OCI-LY3 (cell line): ENCODE measurements around the gene CPTP.

Experiments used
- H2AFZ ChIP-seq: fragments of 200-600, 300-600 bp; shearing (Covaris generic); 2 replicates; pipeline ENCODE4 v1.6.0; 2014; ENCODE audit warnings: antibody characterized with exemption, low read depth, low read length
- H3K27ac ChIP-seq: fragments of 200-600, 300-600 bp; sonication (generic); 2 replicates; pipeline ENCODE4 v1.5.1; 2014; ENCODE audit warnings: mild to moderate bottlenecking, low read length, moderate library complexity, mixed read lengths
- H3K27me3 ChIP-seq: fragments of 200-600, 300-600 bp; sonication (generic); 2 replicates; pipeline ENCODE4 v1.6.1; 2014; ENCODE audit warnings: low read depth, low read length, mixed read lengths
- H3K36me3 ChIP-seq: fragments of 200-600, 300-600 bp; sonication (generic); replicated peaks from 2 replicates; pipeline ENCODE3; 2014; ENCODE audit warnings: low read depth, low read length, mixed read lengths
- H3K4me1 ChIP-seq: fragments of 300-600, 200-600 bp; sonication (generic); 2 replicates; pipeline ENCODE4 v1.6.1; 2014; ENCODE audit warnings: low read length, mixed read lengths
- H3K4me2 ChIP-seq: fragments of 200-600, 300-600 bp; sonication (generic); 2 replicates; pipeline ENCODE4 v1.6.1; 2014; ENCODE audit warnings: low read length, mixed read lengths
- H3K4me3 ChIP-seq: fragments of 300-600, 200-600 bp; sonication (generic); 2 replicates; pipeline ENCODE4 v1.5.1; 2014; ENCODE audit warnings: antibody characterized with exemption, mild to moderate bottlenecking, low read length, moderate library complexity
- H3K79me2 ChIP-seq: fragments of 300-600, 200-600 bp; shearing (Covaris generic); 2 replicates; pipeline ENCODE4 v1.6.1; 2014; ENCODE audit warnings: mild to moderate bottlenecking, low read length, mixed read lengths
- H3K9ac ChIP-seq: fragments of 300-600, 200-600 bp; shearing (Covaris generic); 2 replicates; pipeline ENCODE4 v1.6.0; 2014; ENCODE audit warnings: mild to moderate bottlenecking, low read length, moderate library complexity
- H3K9me3 ChIP-seq: fragments of 200-600, 300-600 bp; shearing (Covaris generic); 2 replicates; pipeline ENCODE4 v1.6.1; 2014; ENCODE audit warnings: low read length, mixed read lengths; ENCODE audit not compliant: insufficient read depth
- H4K20me1 ChIP-seq: fragments of 200-600, 300-600 bp; sonication (generic); 2 replicates; pipeline ENCODE4 v1.6.1; 2016; ENCODE audit warnings: low read length, mixed read lengths; ENCODE audit not compliant: insufficient read depth
- EZH2phosphoT487 ChIP-seq: fragments of 200-600 bp; shearing (Covaris generic); IDR thresholded peaks from 2 replicates; pipeline ENCODE4 v1.6.1; 2018; ENCODE audit warnings: antibody characterized with exemption, mixed run types, low read depth
- TF ChIP-seq, protein P1 (sequence below): fragments of 200-600, 300-600 bp; sonication (generic); IDR thresholded peaks from 2 replicates; pipeline ENCODE4 v1.5.1; 2014; ENCODE audit warnings: antibody characterized with exemption, low read length, low read depth

Gene CPTP

DNA sequence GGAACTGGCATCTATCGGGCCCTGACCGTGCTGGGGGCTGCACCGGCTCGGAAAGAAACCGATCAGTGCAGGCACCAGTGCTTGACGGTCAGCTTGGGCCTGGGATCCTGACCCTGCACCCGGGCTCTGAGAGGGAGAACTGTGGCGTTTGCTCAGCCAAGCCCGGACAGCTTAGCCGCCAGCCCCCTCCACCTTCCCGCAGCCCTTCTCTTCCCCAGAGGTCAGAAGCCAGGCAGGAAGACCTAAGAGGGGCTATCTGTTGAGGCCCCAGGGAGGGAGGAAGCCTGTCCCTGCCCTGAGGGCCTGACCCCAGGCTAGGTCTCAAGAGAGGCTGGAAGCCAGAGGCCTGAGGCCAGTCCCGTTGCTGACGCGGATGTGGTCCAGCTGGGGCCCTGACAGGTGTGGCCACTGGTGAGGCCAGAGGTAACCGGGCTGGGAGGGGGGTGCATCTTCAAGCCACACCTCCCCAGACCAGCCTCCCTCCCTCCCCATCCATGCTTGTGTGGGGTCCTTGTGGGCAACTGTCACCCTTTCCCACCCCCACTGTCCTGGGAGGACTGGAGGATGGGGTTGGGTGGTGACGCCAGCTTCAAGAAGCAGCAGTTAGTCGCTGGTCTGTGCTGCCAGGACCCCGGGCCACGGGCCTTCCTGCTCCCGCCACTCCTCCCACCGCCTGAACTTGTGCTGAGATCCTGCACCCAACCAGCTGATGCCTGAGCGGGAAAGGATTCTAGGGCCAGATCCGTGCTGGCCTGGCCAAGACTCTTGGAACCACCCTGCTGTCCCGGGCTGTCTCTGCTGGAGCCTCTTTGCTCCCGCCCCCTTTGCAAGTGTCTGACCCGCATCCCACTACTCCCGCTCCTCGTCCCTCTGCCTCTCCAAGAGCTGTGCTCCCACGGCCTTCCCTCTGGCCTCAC, 27.2 kb downstream of the CPTP start:
- peaks cover 23% of the 10 kb centered on the region for H3K4me1 ChIP-seq
- no peaks in the 10 kb centered on the region for H3K36me3 ChIP-seq
- no peak overlapping the region for H3K27ac ChIP-seq
- H3K27me3 ChIP-seq = no peaks in the 10 kb centered on the region
- H3K79me2 ChIP-seq = peaks cover 21% of the 10 kb centered on the region
- H3K4me2 ChIP-seq = peak overlapping the region; percentile 20
- H4K20me1 ChIP-seq = peaks cover 12% of the 10 kb centered on the region; the same call in 1 of the 2 replicates
- TF ChIP-seq, protein P1, sequence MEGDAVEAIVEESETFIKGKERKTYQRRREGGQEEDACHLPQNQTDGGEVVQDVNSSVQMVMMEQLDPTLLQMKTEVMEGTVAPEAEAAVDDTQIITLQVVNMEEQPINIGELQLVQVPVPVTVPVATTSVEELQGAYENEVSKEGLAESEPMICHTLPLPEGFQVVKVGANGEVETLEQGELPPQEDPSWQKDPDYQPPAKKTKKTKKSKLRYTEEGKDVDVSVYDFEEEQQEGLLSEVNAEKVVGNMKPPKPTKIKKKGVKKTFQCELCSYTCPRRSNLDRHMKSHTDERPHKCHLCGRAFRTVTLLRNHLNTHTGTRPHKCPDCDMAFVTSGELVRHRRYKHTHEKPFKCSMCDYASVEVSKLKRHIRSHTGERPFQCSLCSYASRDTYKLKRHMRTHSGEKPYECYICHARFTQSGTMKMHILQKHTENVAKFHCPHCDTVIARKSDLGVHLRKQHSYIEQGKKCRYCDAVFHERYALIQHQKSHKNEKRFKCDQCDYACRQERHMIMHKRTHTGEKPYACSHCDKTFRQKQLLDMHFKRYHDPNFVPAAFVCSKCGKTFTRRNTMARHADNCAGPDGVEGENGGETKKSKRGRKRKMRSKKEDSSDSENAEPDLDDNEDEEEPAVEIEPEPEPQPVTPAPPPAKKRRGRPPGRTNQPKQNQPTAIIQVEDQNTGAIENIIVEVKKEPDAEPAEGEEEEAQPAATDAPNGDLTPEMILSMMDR = no peak
- no peak for TF ChIP-seq EZH2phosphoT487
- H3K9me3 ChIP-seq = no peaks in the 10 kb centered on the region
- H3K4me3 ChIP-seq = peak overlapping the region; percentile 48; the same call in 1 of the 2 replicates
- no peak overlapping the region for H3K9ac ChIP-seq
- no peak overlapping the region for H2AFZ ChIP-seq

GRCh38 chr1:1352786-1353388, 28.3 kb downstream of the CPTP start:
- no peak overlapping the region for H3K4me3 ChIP-seq

DNA sequence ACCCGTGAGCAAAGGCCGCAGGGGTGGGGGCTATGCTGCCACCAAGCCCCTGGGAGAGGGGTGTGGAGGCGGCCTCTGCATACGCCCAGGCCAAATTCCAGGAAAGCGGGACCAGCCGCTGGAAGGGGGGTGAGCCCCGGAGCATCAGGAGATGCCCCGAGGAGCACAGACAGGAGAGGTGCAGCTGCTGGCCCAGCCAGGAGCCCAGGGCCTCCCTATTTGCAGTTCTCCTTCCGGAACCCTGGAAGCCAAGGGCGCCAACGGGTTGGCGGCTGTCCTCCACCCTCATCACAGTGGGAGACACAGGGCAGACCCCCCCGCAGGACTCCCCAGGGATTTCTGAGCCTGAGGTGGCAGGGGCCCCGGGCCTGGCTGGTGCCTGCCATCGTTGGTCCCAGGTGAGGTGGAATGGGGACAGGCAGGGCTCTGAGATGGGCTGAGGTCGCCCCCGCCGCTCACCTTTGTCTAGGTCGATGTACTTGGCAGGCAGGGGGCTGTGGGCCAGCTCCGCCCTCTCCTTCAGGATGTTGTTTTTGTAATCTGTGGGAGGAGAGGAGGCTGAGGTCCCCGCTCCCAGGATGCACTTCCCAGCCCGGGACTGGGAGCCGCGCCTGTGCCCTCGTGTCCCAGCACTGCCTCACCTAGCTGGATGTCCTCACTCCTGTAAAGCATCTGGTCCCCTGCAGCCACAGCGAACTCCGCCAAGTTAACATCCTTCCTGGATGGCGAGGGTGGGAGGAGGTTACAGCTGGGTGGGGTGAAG, 29.0 kb downstream of the CPTP start:
- Histone ChIP-seq H3K9ac (no peak overlapping the region), H3K9me3 (no peaks in the 10 kb centered on the region), H4K20me1 (no peaks in the 10 kb centered on the region), H3K4me3 (no peak overlapping the region), H3K4me1 (peaks cover 22% of the 10 kb centered on the region; the same call in 1 of the 2 replicates), H3K36me3 (no peaks in the 10 kb centered on the region), H3K4me2 (no peak overlapping the region), H3K27ac (no peak overlapping the region), H2AFZ (no peak overlapping the region), H3K79me2 (peaks cover 3% of the 10 kb centered on the region; the same call in 1 of the 2 replicates), H3K27me3 (peaks cover 10% of the 10 kb centered on the region)
- TF ChIP-seq, protein P1 = no peak
- no peak for TF ChIP-seq EZH2phosphoT487

More at GRCh38 chr1:1352786-1353388, 28.3 kb downstream of the CPTP start:
- Histone ChIP-seq H3K4me2 (no peak overlapping the region), H3K27me3 (peaks cover 4% of the 10 kb centered on the region), H3K36me3 (no peaks in the 10 kb centered on the region), H3K9me3 (no peaks in the 10 kb centered on the region), H3K27ac (no peak overlapping the region), H3K79me2 (peaks cover 10% of the 10 kb centered on the region), H3K4me1 (peaks cover 17% of the 10 kb centered on the region), H3K9ac (no peak overlapping the region), H2AFZ (no peak overlapping the region), H4K20me1 (peaks cover 2% of the 10 kb centered on the region; the same call in 1 of the 2 replicates)
- TF ChIP-seq, protein P1 = no peak
- TF ChIP-seq EZH2phosphoT487 = no peak
